ENCODE measurements around the gene EIF4E3. TPM values are rescaled to one million over a fixed set of nuclear protein-coding genes. Genes with fewer than 3 reads are reported as not detected.

The EIF4E3 gene
- total RNA-seq, 1 experiment from 2014 or later = 2.2 TPM

GRCh38 chr3:71640331-71640983 is 84.7 kb downstream of the EIF4E3 start:
- no peaks in the 10 kb centered on the region for H3K36me3 ChIP-seq (ENCODE audit: low read depth, low read length)
- TF ChIP-seq EZH2 (IDR thresholded peaks at IDR 0.05; ENCODE audit: low read length, unreplicated experiment) (no peak), CTCF (conservative IDR thresholded peaks at IDR 0.05; ENCODE audit: low read depth, low read length) (no peak), EZH2phosphoT487 (IDR thresholded peaks at IDR 0.05; ENCODE audit: borderline replicate concordance, low read length) (no peak)
- no peak overlapping the region for H2AFZ ChIP-seq (ENCODE audit: low read length)
- no peak overlapping the region for H3K4me2 ChIP-seq (ENCODE audit: low read length)
- ChIA-PET POLR2A (ENCODE audit: unreplicated experiment) (no interaction called here), CTCF (no interaction called here)
- no peaks in the 10 kb centered on the region for H3K4me1 ChIP-seq (ENCODE audit: insufficient read depth, low read length)
- no peaks in the 10 kb centered on the region for H3K9me3 ChIP-seq (ENCODE audit: low read length)
- no peak for DNase-seq
- no peaks in the 10 kb centered on the region for H4K20me1 ChIP-seq (ENCODE audit: low read length)
- BruUV-seq (replicated peaks) = no TSS peak
- no peaks in the 10 kb centered on the region for H3K9me2 ChIP-seq (replicated peaks; ENCODE audit: low read length)
- intact Hi-C loops (cut with micrococcal nuclease) = no loop called here
- no peak overlapping the region for H3K27ac ChIP-seq (ENCODE audit: low read length)
- H3K4me3 ChIP-seq (ENCODE audit: low read length) = no peak overlapping the region
- no peaks in the 10 kb centered on the region for H3K27me3 ChIP-seq (ENCODE audit: low read length)
- no peaks in the 10 kb centered on the region for H3K79me2 ChIP-seq (ENCODE audit: low read length)
- no peak overlapping the region for H3K9ac ChIP-seq (ENCODE audit: low read length)
- no peak for ATAC-seq
- no peaks in the 10 kb centered on the region for H3F3A ChIP-seq (ENCODE audit: low read length, unreplicated experiment)

GRCh38 chr3:71636482-71636881 is 88.7 kb downstream of the EIF4E3 start:
- no TSS peak for BruUV-seq (replicated peaks)
- POLR2A ChIA-PET (ENCODE audit: unreplicated experiment) = no interaction called here
- intact Hi-C loops (cut with micrococcal nuclease) = no loop called here

More at GRCh38 chr3:71636482-71636881, 88.7 kb downstream of the EIF4E3 start:
- Histone ChIP-seq H3K9me3 (ENCODE audit: low read length) (no peaks in the 10 kb centered on the region), H3K9ac (ENCODE audit: low read length) (no peak overlapping the region), H3K27me3 (ENCODE audit: low read length) (no peaks in the 10 kb centered on the region), H3K4me3 (ENCODE audit: low read length) (no peak overlapping the region), H3K4me1 (ENCODE audit: insufficient read depth, low read length) (no peaks in the 10 kb centered on the region), H3K79me2 (ENCODE audit: low read length) (no peaks in the 10 kb centered on the region), H4K20me1 (ENCODE audit: low read length) (no peaks in the 10 kb centered on the region), H3K9me2 (replicated peaks; ENCODE audit: low read length) (no peaks in the 10 kb centered on the region), H3K36me3 (ENCODE audit: low read depth, low read length) (no peaks in the 10 kb centered on the region), H3K27ac (ENCODE audit: low read length) (no peak overlapping the region), H3K4me2 (ENCODE audit: low read length) (no peak overlapping the region), H2AFZ (ENCODE audit: low read length) (no peak overlapping the region), H3F3A (ENCODE audit: low read length, unreplicated experiment) (no peaks in the 10 kb centered on the region)
- TF ChIP-seq CTCF (conservative IDR thresholded peaks at IDR 0.05; ENCODE audit: low read depth, low read length) = no peak
- no peak for TF ChIP-seq EZH2phosphoT487 (IDR thresholded peaks at IDR 0.05; ENCODE audit: borderline replicate concordance, low read length)
- TF ChIP-seq EZH2 (IDR thresholded peaks at IDR 0.05; ENCODE audit: low read length, unreplicated experiment) = no peak
- DNase-seq (no peak), ATAC-seq (no peak)
- CTCF ChIA-PET = no interaction called here
